Fibroblast of lung (primary cell): Measurements from ENCODE around the gene NSG2.

Experiments
- EZH2 ChIP-seq: IDR thresholded peaks from 2 replicates; pipeline ENCODE4 v1.5.1; 2012; ENCODE audit warnings: low read length, control low read depth, mild to moderate bottlenecking; ENCODE audit errors: missing control alignments
- TF ChIP-seq, protein P1 (sequence below), 2 donors: IDR thresholded peaks in 1 of 2; conservative IDR thresholded peaks in 1 of 2; 1 replicate in 1 of 2; 2 replicates in 1 of 2; pipeline ENCODE4 v1.5.1; 2011 to 2012; ENCODE audit warnings: low read length in 2 of 2, control low read depth in 1 of 2, inconsistent platforms in 1 of 2, low read depth in 1 of 2, mild to moderate bottlenecking in 1 of 2

DNA sequence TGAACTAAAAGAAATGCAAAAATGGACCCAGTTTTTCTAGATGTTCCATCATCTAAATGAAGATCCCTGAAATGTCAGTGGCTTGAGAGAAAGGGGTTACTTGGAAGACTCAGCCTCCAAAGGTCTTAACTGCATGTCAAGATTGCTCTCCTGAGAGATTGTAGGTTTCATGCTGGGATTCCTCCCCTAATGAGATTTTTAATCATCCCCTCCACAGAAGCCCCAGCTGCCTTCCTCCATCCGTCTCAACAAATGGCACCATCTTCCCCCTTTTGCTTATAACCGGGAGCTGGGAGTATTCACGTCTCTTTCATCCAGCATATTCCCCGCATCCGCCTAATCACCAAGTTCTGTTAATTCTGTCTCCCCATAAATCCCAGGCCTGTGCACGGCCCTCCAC, 104.5 kb downstream of the NSG2 start:
- TF ChIP-seq, protein P1, sequence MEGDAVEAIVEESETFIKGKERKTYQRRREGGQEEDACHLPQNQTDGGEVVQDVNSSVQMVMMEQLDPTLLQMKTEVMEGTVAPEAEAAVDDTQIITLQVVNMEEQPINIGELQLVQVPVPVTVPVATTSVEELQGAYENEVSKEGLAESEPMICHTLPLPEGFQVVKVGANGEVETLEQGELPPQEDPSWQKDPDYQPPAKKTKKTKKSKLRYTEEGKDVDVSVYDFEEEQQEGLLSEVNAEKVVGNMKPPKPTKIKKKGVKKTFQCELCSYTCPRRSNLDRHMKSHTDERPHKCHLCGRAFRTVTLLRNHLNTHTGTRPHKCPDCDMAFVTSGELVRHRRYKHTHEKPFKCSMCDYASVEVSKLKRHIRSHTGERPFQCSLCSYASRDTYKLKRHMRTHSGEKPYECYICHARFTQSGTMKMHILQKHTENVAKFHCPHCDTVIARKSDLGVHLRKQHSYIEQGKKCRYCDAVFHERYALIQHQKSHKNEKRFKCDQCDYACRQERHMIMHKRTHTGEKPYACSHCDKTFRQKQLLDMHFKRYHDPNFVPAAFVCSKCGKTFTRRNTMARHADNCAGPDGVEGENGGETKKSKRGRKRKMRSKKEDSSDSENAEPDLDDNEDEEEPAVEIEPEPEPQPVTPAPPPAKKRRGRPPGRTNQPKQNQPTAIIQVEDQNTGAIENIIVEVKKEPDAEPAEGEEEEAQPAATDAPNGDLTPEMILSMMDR (conservative IDR thresholded peaks at IDR 0.05 in 1 of 2, IDR thresholded peaks at IDR 0.05 in 1 of 2; ENCODE audit: low read depth in 1 of 2, low read length in 2 of 2) = no peak
- TF ChIP-seq EZH2 = no peak
